Uterus (tissue), 4 donors: ENCODE results near the gene MORC1. TPM values are rescaled to one million over a fixed set of nuclear protein-coding genes. Genes with fewer than 3 reads are reported as not detected.

ENCODE experiments used
- DNase-seq, 2 donors: peaks; one replicate each; pipeline ENCODE4 v3.0.0-alpha.2; 2019 to 2020
- H3K27ac ChIP-seq, 2 donors: fragments of 200-600 bp; sonication (generic); 1 replicate in 1 of 2; 2 replicates in 1 of 2; pipeline ENCODE4 v1.5.1; 2016 to 2018
- H3K27me3 ChIP-seq, 2 donors: fragments of 200-600 bp; sonication (generic); one replicate each; pipeline ENCODE4 v1.5.1; 2018 to 2019; ENCODE audit warnings: control low read depth in 1 of 2
- H3K36me3 ChIP-seq, 2 donors: fragments of 200-600 bp; sonication (generic); one replicate each; pipeline ENCODE4 v1.5.1; 2019; ENCODE audit warnings: control low read depth in 1 of 2
- H3K4me1 ChIP-seq, 2 donors: fragments of 200-600 bp; sonication (generic); one replicate each; pipeline ENCODE4 v1.5.1; 2018 to 2019; ENCODE audit warnings: control low read depth in 1 of 2
- H3K4me3 ChIP-seq, 2 donors: fragments of 200-600 bp; sonication (generic); 1 replicate in 1 of 2; 2 replicates in 1 of 2; pipeline ENCODE4 v1.5.1; 2018 to 2019; ENCODE audit warnings: mild to moderate bottlenecking in 1 of 2
- H3K9me3 ChIP-seq, 2 donors: fragments of 200-600 bp; sonication (generic); one replicate each; pipeline ENCODE4 v1.5.1; 2019; ENCODE audit warnings: control low read depth in 1 of 2
- POLR2A ChIP-seq, 2 donors: fragments of 450-650 bp; IDR thresholded peaks; one replicate each; pipeline ENCODE4 v1.6.1; 2016; ENCODE audit warnings: antibody characterized with exemption in 2 of 2, mild to moderate bottlenecking in 1 of 2, moderate library complexity in 1 of 2
- intact Hi-C: fragments of 100-400 bp; cut with DNase I; formaldehyde crosslinking; loops from one replicate; pipeline ENCODE4 v1.15.1; 2023; ENCODE audit warnings: low total_unique reads
- total RNA-seq, 4 donors: library from RNA; depleted of rRNA in 3 of 4; stranded (reverse); fragments of >200 nt in 3 of 4; gene quantifications; one replicate each; pipeline versions ENCODE4 v1.1.0 to v1.2.4, GENCODE V29; 2014 to 2023
- TF ChIP-seq, protein P1 (sequence below), 4 experiments: fragments of 200-600 bp in 2 of 4; fragments of 450-650 bp in 2 of 4; sonication (generic) in 2 of 4; IDR thresholded peaks; one replicate each; pipeline ENCODE4 v1.5.1; 2016 to 2019; ENCODE audit warnings: antibody characterized with exemption in 4 of 4, mild to moderate bottlenecking in 2 of 4, moderate library complexity in 1 of 4
- donor health status: DM: yes; HTN: yes; CAD: no.

Gene MORC1
- total RNA-seq, 4 donors from 2014 or later = not detected

GRCh38 chr3:108953700-108954099 is 164.2 kb downstream of the MORC1 start, which contains the start of gene GUCA1C:
Gene GUCA1C (minus strand): TSS chr3:108953879. CDS start chr3:108953762, 117 bp downstream.
- H3K4me1 ChIP-seq = no peaks in the 10 kb centered on the region
- no peaks in the 10 kb centered on the region for H3K27me3 ChIP-seq
- no peak for TF ChIP-seq POLR2A (IDR thresholded peaks at IDR 0.05)
- TF ChIP-seq, protein P1, sequence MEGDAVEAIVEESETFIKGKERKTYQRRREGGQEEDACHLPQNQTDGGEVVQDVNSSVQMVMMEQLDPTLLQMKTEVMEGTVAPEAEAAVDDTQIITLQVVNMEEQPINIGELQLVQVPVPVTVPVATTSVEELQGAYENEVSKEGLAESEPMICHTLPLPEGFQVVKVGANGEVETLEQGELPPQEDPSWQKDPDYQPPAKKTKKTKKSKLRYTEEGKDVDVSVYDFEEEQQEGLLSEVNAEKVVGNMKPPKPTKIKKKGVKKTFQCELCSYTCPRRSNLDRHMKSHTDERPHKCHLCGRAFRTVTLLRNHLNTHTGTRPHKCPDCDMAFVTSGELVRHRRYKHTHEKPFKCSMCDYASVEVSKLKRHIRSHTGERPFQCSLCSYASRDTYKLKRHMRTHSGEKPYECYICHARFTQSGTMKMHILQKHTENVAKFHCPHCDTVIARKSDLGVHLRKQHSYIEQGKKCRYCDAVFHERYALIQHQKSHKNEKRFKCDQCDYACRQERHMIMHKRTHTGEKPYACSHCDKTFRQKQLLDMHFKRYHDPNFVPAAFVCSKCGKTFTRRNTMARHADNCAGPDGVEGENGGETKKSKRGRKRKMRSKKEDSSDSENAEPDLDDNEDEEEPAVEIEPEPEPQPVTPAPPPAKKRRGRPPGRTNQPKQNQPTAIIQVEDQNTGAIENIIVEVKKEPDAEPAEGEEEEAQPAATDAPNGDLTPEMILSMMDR (IDR thresholded peaks at IDR 0.05) = no peak
- no peaks in the 10 kb centered on the region for H3K9me3 ChIP-seq
- no peak for DNase-seq
- intact Hi-C loops = no loop called here
- H3K4me3 ChIP-seq = no peak within 1 kb of the TSS
- H3K36me3 ChIP-seq = no peaks in the 10 kb centered on the region
- H3K27ac ChIP-seq = no peak within 1 kb of the TSS

DNA sequence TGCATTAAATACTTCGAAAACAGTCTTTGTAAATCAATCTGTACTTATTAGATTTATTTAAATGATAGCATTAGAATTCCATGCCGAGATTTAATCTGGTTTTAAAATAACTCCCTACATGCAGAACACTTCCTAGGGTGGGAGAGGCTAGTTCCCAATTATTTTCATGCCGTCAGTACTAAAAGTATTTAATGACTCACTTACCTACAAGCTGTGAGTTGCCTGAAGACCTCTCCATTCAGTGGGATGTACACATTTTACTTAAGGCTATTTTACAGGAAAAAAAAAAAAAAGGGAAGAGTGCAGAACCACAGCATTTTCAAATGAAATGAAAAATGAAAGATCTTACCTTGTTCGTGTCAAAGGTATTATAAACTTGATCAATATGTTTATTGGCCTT is 164.7 kb downstream of the MORC1 start:
- no peaks in the 10 kb centered on the region for H3K27me3 ChIP-seq
- no peaks in the 10 kb centered on the region for H3K4me1 ChIP-seq
- no peak for DNase-seq
- no peak overlapping the region for H3K27ac ChIP-seq
- no peaks in the 10 kb centered on the region for H3K36me3 ChIP-seq
- intact Hi-C loops = no loop called here
- no peak overlapping the region for H3K4me3 ChIP-seq
- no peak for TF ChIP-seq POLR2A (IDR thresholded peaks at IDR 0.05)
- TF ChIP-seq, protein P1 (IDR thresholded peaks at IDR 0.05) = no peak
- H3K9me3 ChIP-seq = no peaks in the 10 kb centered on the region

DNA sequence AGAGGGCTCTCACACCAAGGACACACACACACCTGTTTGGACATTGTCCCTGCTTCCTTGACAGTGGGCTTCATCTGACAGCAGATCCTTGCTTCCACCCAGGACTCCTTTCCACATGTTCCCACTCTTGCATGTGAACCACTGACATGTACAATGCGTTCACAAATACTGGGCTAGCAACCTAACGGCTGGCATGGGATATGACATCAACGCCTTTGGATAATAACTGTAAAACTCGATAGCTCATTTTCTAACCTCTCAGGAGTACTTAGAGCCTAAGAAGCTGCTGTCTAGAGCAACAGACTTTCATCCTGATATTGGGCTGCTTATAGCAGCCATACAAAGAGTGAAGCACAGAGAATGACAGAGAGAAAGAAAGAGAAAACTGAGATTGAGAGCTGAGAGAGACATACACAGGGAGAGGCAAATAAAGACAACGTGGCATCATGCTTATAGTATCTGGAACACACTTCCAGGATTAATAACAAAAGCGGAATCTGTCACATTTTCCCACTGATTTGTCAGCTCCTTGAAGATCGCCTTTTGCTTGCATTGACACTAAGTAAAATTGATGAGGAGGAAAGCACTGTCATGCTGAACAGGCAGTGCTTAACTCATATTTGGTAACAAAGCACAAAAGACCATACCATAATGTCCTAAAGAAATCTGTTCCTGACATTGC is 166.0 kb downstream of the MORC1 start:
- intact Hi-C loops = no loop called here
- Histone ChIP-seq H3K36me3 (no peaks in the 10 kb centered on the region), H3K27ac (no peak overlapping the region), H3K9me3 (no peaks in the 10 kb centered on the region), H3K4me1 (no peaks in the 10 kb centered on the region), H3K27me3 (no peaks in the 10 kb centered on the region), H3K4me3 (no peak overlapping the region)
- DNase-seq = no peak
- TF ChIP-seq, protein P1 (IDR thresholded peaks at IDR 0.05) = no peak
- no peak for TF ChIP-seq POLR2A (IDR thresholded peaks at IDR 0.05)

DNA sequence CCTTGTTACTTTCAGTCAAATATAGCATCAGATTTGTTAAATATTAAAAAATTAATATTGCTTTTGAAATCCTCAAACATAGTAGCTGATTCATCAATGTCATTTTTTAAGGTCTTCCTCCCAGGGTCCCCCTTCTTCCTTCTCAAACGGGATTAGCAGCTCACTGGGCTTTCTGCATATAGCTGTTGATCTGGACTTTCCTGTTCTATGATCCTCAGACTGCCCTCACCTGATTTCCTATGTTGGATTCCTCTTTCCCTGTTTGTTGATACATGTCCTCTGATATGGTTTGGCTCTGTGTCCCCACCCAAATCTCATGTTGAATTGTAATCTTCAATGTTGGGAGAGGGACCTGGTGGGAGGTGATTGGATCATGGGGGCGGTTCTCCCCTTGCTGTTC is 170.1 kb downstream of the MORC1 start:
- Histone ChIP-seq H3K4me3 (no peak overlapping the region), H3K4me1 (no peaks in the 10 kb centered on the region), H3K27me3 (no peaks in the 10 kb centered on the region), H3K9me3 (no peaks in the 10 kb centered on the region), H3K36me3 (no peaks in the 10 kb centered on the region), H3K27ac (no peak overlapping the region)
- intact Hi-C loops = no loop called here
- DNase-seq = no peak
- TF ChIP-seq POLR2A (IDR thresholded peaks at IDR 0.05) = no peak
- TF ChIP-seq, protein P1 (IDR thresholded peaks at IDR 0.05) = no peak

- TF ChIP-seq, protein P1 (IDR thresholded peaks at IDR 0.05) = no peak
- no peak for TF ChIP-seq POLR2A (IDR thresholded peaks at IDR 0.05)
Measured at GRCh38 chr3:108946292-108947285, 171.3 kb downstream of the MORC1 start.

More at GRCh38 chr3:108946292-108947285, 171.3 kb downstream of the MORC1 start:
- intact Hi-C loops = no loop called here
- H3K36me3 ChIP-seq = no peaks in the 10 kb centered on the region
- no peak for DNase-seq
- no peaks in the 10 kb centered on the region for H3K4me1 ChIP-seq
- H3K27me3 ChIP-seq = no peaks in the 10 kb centered on the region
- H3K4me3 ChIP-seq = no peak overlapping the region
- no peak overlapping the region for H3K27ac ChIP-seq
- no peaks in the 10 kb centered on the region for H3K9me3 ChIP-seq
